Natural killer cell (primary cell): ENCODE results near the gene MGLL. TPM values are rescaled to one million over a fixed set of nuclear protein-coding genes. Genes with fewer than 3 reads are reported as not detected.
"Not testable (repeated sequence)": the region's sequence is repeated elsewhere in the genome, so short reads cannot be mapped to it uniquely, and the experiment has no call there.

Experiments
- ATAC-seq, 3 donors: fragments of 150-1000 bp in 2 of 3; fragments of 200-7000 bp in 1 of 3; cut with Tn5 transposase; 1 replicate in 1 of 3; 2 replicates in 2 of 3; pipeline ENCODE4 v1.10.0; 2021; ENCODE audit warnings: mild to moderate bottlenecking in 2 of 3, moderate library complexity in 2 of 3
- DNase-seq, 2 donors: peaks; one replicate each; pipeline versions ENCODE4 v3.0.0 to v3.0.0-alpha.2; 2013 to 2021; ENCODE audit warnings: mixed read lengths in 1 of 2
- H3K27ac ChIP-seq: one replicate; pipeline ENCODE4 v1.5.1; 2013; ENCODE audit warnings: mild to moderate bottlenecking, low read length
- H3K27me3 ChIP-seq: one replicate; pipeline ENCODE4 v1.6.1; 2013; ENCODE audit warnings: low read length; ENCODE audit not compliant: control insufficient read depth, insufficient read depth
- H3K36me3 ChIP-seq: one replicate; pipeline ENCODE4 v1.6.1; 2013; ENCODE audit warnings: low read length; ENCODE audit not compliant: control insufficient read depth, insufficient read depth
- H3K4me1 ChIP-seq: one replicate; pipeline ENCODE4 v1.6.1; 2013; ENCODE audit warnings: low read length; ENCODE audit not compliant: control insufficient read depth, insufficient read depth
- H3K4me3 ChIP-seq: one replicate; pipeline ENCODE4 v1.5.1; 2013; ENCODE audit warnings: low read length
- H3K9me3 ChIP-seq: one replicate; pipeline ENCODE4 v1.6.1; 2013; ENCODE audit warnings: low read length; ENCODE audit not compliant: control insufficient read depth, insufficient read depth
- H3K27ac Mint-ChIP-seq, 2 donors: one replicate each; pipeline ENCODE4 v1.8.0; 2022; ENCODE audit warnings: mild to moderate bottlenecking in 2 of 2, mixed read lengths in 2 of 2, moderate library complexity in 1 of 2
- H3K27me3 Mint-ChIP-seq, 2 donors: one replicate each; pipeline ENCODE4 v1.8.0; 2022; ENCODE audit warnings: low read depth in 2 of 2, mixed read lengths in 2 of 2
- H3K36me3 Mint-ChIP-seq: one replicate; pipeline ENCODE4 v1.8.0; 2022; ENCODE audit warnings: mixed read lengths
- H3K4me1 Mint-ChIP-seq, 2 donors: one replicate each; pipeline ENCODE4 v1.8.0; 2022; ENCODE audit warnings: mixed read lengths in 2 of 2
- H3K4me3 Mint-ChIP-seq: one replicate; pipeline ENCODE4 v1.8.0; 2022; ENCODE audit warnings: mild to moderate bottlenecking, moderate library complexity, mixed read lengths
- H3K9me3 Mint-ChIP-seq, 2 donors: one replicate each; pipeline ENCODE4 v1.8.0; 2022; ENCODE audit warnings: mixed read lengths in 2 of 2
- CTCF ChIP-seq: fragments of 200-600 bp; IDR thresholded peaks from one replicate; pipeline ENCODE4 v1.8.0; 2022; ENCODE audit warnings: antibody characterized with exemption
- WGBS: methylation state at CpG from one replicate; pipeline ENCODE4 v1.1.7; 2013; ENCODE audit warnings: missing lambda C conversion rate; ENCODE audit not compliant: insufficient coverage; 5-methylcytosine and 5-hydroxymethylcytosine counted together
- intact Hi-C: fragments of 100-400 bp; cut with micrococcal nuclease; formaldehyde crosslinking; loops from one replicate; pipeline ENCODE4 v1.14.2; 2022
- total RNA-seq, 4 donors: library from RNA; stranded (reverse); fragments of 120-200 nt in 1 of 4; gene quantifications; one replicate each; pipeline versions ENCODE4 v1.2.3 to v1.2.4, GENCODE V29; 2013 to 2022

MGLL gene
- total RNA-seq, 3 donors from 2014 or later (not counting 1 experiment from before 2014, with no cell fraction given): 2.7 to 4.6 (median 3.0) TPM

- H3K36me3 ChIP-seq: no peaks in the 10 kb centered on the region
- Mint-ChIP-seq H3K36me3 (no peaks in the 10 kb centered on the region), H3K4me1 (no peaks in the 10 kb centered on the region), H3K27me3 (no peaks in the 10 kb centered on the region), H3K9me3 (peaks cover 0 to 2% of the 10 kb centered on the region in 2 donors), H3K4me3 (no peak overlapping the region), H3K27ac (no peak overlapping the region)
- H3K4me1 ChIP-seq: no peaks in the 10 kb centered on the region
- no peaks in the 10 kb centered on the region for H3K27me3 ChIP-seq
- DNase-seq (no peak), ATAC-seq (no peak)
- no peak for TF ChIP-seq CTCF
- H3K4me3 ChIP-seq: no peak overlapping the region
- intact Hi-C loops: no loop called here
- H3K27ac ChIP-seq: no peak overlapping the region
- no peaks in the 10 kb centered on the region for H3K9me3 ChIP-seq
- 82% methylated on average over 13 of the region's 13 CpGs for WGBS
Measured at GRCh38 chr3:127707851-127708411, 114.4 kb downstream of the MGLL start.

- H3K9me3 Mint-ChIP-seq: peaks cover 0 to 2% of the 10 kb centered on the region in 2 donors
- 89% methylated on average over 14 of the region's 16 CpGs for WGBS
- no peak overlapping the region for H3K27ac Mint-ChIP-seq
- H3K4me1 Mint-ChIP-seq: no peaks in the 10 kb centered on the region
- H3K36me3 Mint-ChIP-seq: no peaks in the 10 kb centered on the region
- Histone ChIP-seq H3K4me1 (no peaks in the 10 kb centered on the region), H3K36me3 (no peaks in the 10 kb centered on the region), H3K4me3 (no peak overlapping the region), H3K27ac (no peak overlapping the region), H3K9me3 (no peaks in the 10 kb centered on the region), H3K27me3 (no peaks in the 10 kb centered on the region)
- ATAC-seq (no peak), DNase-seq (no peak)
- intact Hi-C loops: no loop called here
- TF ChIP-seq CTCF: no peak
- H3K4me3 Mint-ChIP-seq: no peak overlapping the region
- H3K27me3 Mint-ChIP-seq: no peaks in the 10 kb centered on the region
Measured at GRCh38 chr3:127706785-127707351, 115.4 kb downstream of the MGLL start.

- Histone ChIP-seq H3K27me3 (no peaks in the 10 kb centered on the region), H3K4me1 (no peaks in the 10 kb centered on the region), H3K4me3 (no peak overlapping the region), H3K27ac (no peak overlapping the region), H3K36me3 (no peaks in the 10 kb centered on the region), H3K9me3 (no peaks in the 10 kb centered on the region)
- no peak for ATAC-seq
- Mint-ChIP-seq H3K27me3 (no peaks in the 10 kb centered on the region), H3K4me3 (no peak overlapping the region), H3K27ac (no peak overlapping the region), H3K4me1 (no peaks in the 10 kb centered on the region), H3K36me3 (no peaks in the 10 kb centered on the region), H3K9me3 (peaks cover 0 to 2% of the 10 kb centered on the region in 2 donors)
- no peak for DNase-seq
- WGBS: 96% methylated on average over 7 of the region's 7 CpGs
- TF ChIP-seq CTCF: no peak
- intact Hi-C loops: no loop called here
Measured at GRCh38 chr3:127706312-127706711, 116.0 kb downstream of the MGLL start.

GRCh38 chr3:127704840-127705239 is 117.5 kb downstream of the MGLL start:
- H3K27me3 ChIP-seq, H3K4me1 ChIP-seq, H3K9me3 Mint-ChIP-seq, intact Hi-C loops, H3K36me3 Mint-ChIP-seq, ATAC-seq, H3K4me3 Mint-ChIP-seq, H3K27me3 Mint-ChIP-seq, H3K36me3 ChIP-seq, H3K27ac Mint-ChIP-seq, DNase-seq, H3K9me3 ChIP-seq, H3K27ac ChIP-seq, H3K4me3 ChIP-seq, H3K4me1 Mint-ChIP-seq: not testable (repeated sequence)
- 100% methylated on average over 2 of the region's 4 CpGs for WGBS
